ENCODE data around the gene BCOR. TPM values are rescaled to one million over a fixed set of nuclear protein-coding genes. Genes with fewer than 3 reads are reported as not detected.

Gene BCOR
- total RNA-seq, 1 donor from 2014 or later, result 19.8 TPM

- Histone ChIP-seq H3K9me3 (ENCODE audit: control insufficient read depth in 3 of 3, low read length in 3 of 3) (no peaks in the 10 kb centered on the region), H3K27me3 (ENCODE audit: control insufficient read depth in 3 of 3, insufficient read depth in 3 of 3, low read length in 3 of 3) (peaks cover 0 to 18% (median 0%) of the 10 kb centered on the region in 3 donors), H3K4me3 (ENCODE audit: low read length in 3 of 3) (peak overlapping the region in 2 of 3 donors; percentile 62 to 67), H3K9ac (ENCODE audit: low read depth in 1 of 3, low read length in 3 of 3) (peak overlapping the region in 2 of 3 donors; percentile 70 to 86), H3K4me1 (ENCODE audit: control insufficient read depth in 3 of 3, insufficient read depth in 3 of 3, low read length in 3 of 3) (peaks cover 5 to 10% (median 6%) of the 10 kb centered on the region in 3 donors), H3K36me3 (ENCODE audit: control insufficient read depth in 3 of 3, insufficient read depth in 3 of 3, low read length in 3 of 3) (no peaks in the 10 kb centered on the region), H3K27ac (ENCODE audit: low read depth, low read length) (peak overlapping the region; percentile 75)
These were observed 1.5 kb upstream of the BCOR start for GRCh38 chrX:40099055-40099958.

- no peaks in the 10 kb centered on the region for H3K9me3 ChIP-seq (ENCODE audit: control insufficient read depth in 3 of 3, low read length in 3 of 3)
- peaks cover 0 to 21% (median 0%) of the 10 kb centered on the region in 3 donors for H3K27me3 ChIP-seq (ENCODE audit: control insufficient read depth in 3 of 3, insufficient read depth in 3 of 3, low read length in 3 of 3)
- H3K9ac ChIP-seq (ENCODE audit: low read depth in 1 of 3, low read length in 3 of 3), result peak overlapping the region; percentile 20 to 86 (median 70)
- peaks cover 5 to 18% (median 9%) of the 10 kb centered on the region in 3 donors for H3K4me1 ChIP-seq (ENCODE audit: control insufficient read depth in 3 of 3, insufficient read depth in 3 of 3, low read length in 3 of 3)
- no peaks in the 10 kb centered on the region for H3K36me3 ChIP-seq (ENCODE audit: control insufficient read depth in 3 of 3, insufficient read depth in 3 of 3, low read length in 3 of 3)
- H3K4me3 ChIP-seq (ENCODE audit: low read length in 3 of 3), result peak overlapping the region; percentile 51 to 67 (median 62)
- H3K27ac ChIP-seq (ENCODE audit: low read depth, low read length), result peak overlapping the region; percentile 75
These were observed 701 bp upstream of the BCOR start for GRCh38 chrX:40098264-40099054.

GRCh38 chrX:40097141-40097503 is 636 bp downstream of the BCOR start:
- H3K4me1 ChIP-seq (ENCODE audit: control insufficient read depth in 3 of 3, insufficient read depth in 3 of 3, low read length in 3 of 3), result peaks cover 5 to 26% (median 14%) of the 10 kb centered on the region in 3 donors
- H3K4me3 ChIP-seq (ENCODE audit: low read length in 3 of 3), result peak overlapping the region in 2 of 3 donors; percentile 63 to 71
- H3K27ac ChIP-seq (ENCODE audit: low read depth, low read length), result peak overlapping the region; percentile 72
- H3K9me3 ChIP-seq (ENCODE audit: control insufficient read depth in 3 of 3, low read length in 3 of 3), result no peaks in the 10 kb centered on the region
- no peaks in the 10 kb centered on the region for H3K36me3 ChIP-seq (ENCODE audit: control insufficient read depth in 3 of 3, insufficient read depth in 3 of 3, low read length in 3 of 3)
- H3K27me3 ChIP-seq (ENCODE audit: control insufficient read depth in 3 of 3, insufficient read depth in 3 of 3, low read length in 3 of 3), result peaks cover 0 to 22% (median 0%) of the 10 kb centered on the region in 3 donors
- peak overlapping the region in 1 of 3 donors; percentile 83 for H3K9ac ChIP-seq (ENCODE audit: low read depth in 1 of 3, low read length in 3 of 3)

- peak overlapping the region; percentile 57 to 83 (median 73) for H3K9ac ChIP-seq (ENCODE audit: low read depth in 1 of 3, low read length in 3 of 3)
- H3K9me3 ChIP-seq (ENCODE audit: control insufficient read depth in 3 of 3, low read length in 3 of 3), result no peaks in the 10 kb centered on the region
- no peaks in the 10 kb centered on the region for H3K36me3 ChIP-seq (ENCODE audit: control insufficient read depth in 3 of 3, insufficient read depth in 3 of 3, low read length in 3 of 3)
- H3K27ac ChIP-seq (ENCODE audit: low read depth, low read length), result peak overlapping the region; percentile 72
- H3K4me3 ChIP-seq (ENCODE audit: low read length in 3 of 3), result peak overlapping the region; percentile 60 to 74 (median 71)
- peaks cover 0 to 16% (median 0%) of the 10 kb centered on the region in 3 donors for H3K27me3 ChIP-seq (ENCODE audit: control insufficient read depth in 3 of 3, insufficient read depth in 3 of 3, low read length in 3 of 3)
- H3K4me1 ChIP-seq (ENCODE audit: control insufficient read depth in 3 of 3, insufficient read depth in 3 of 3, low read length in 3 of 3), result peaks cover 5 to 26% (median 14%) of the 10 kb centered on the region in 3 donors
These were observed 1.2 kb downstream of the BCOR start for GRCh38 chrX:40096395-40097091.

GRCh38 chrX:40095583-40096394 is 2.0 kb downstream of the BCOR start:
- H3K36me3 ChIP-seq (ENCODE audit: control insufficient read depth in 3 of 3, insufficient read depth in 3 of 3, low read length in 3 of 3), result no peaks in the 10 kb centered on the region
- H3K9ac ChIP-seq (ENCODE audit: low read depth in 1 of 3, low read length in 3 of 3), result peak overlapping the region; percentile 66 to 83 (median 73)
- H3K27me3 ChIP-seq (ENCODE audit: control insufficient read depth in 3 of 3, insufficient read depth in 3 of 3, low read length in 3 of 3), result peaks cover 0 to 10% (median 0%) of the 10 kb centered on the region in 3 donors
- H3K4me3 ChIP-seq (ENCODE audit: low read length in 3 of 3), result peak overlapping the region; percentile 71 to 74 (median 71)
- peaks cover 9 to 31% (median 20%) of the 10 kb centered on the region in 3 donors for H3K4me1 ChIP-seq (ENCODE audit: control insufficient read depth in 3 of 3, insufficient read depth in 3 of 3, low read length in 3 of 3)
- peak overlapping the region; percentile 72 for H3K27ac ChIP-seq (ENCODE audit: low read depth, low read length)
- H3K9me3 ChIP-seq (ENCODE audit: control insufficient read depth in 3 of 3, low read length in 3 of 3), result no peaks in the 10 kb centered on the region

- Histone ChIP-seq H3K27me3 (ENCODE audit: control insufficient read depth in 3 of 3, insufficient read depth in 3 of 3, low read length in 3 of 3) (peaks cover 0 to 10% (median 0%) of the 10 kb centered on the region in 3 donors), H3K4me1 (ENCODE audit: control insufficient read depth in 3 of 3, insufficient read depth in 3 of 3, low read length in 3 of 3) (peaks cover 10 to 33% (median 24%) of the 10 kb centered on the region in 3 donors)
These were observed 2.7 kb downstream of the BCOR start for GRCh38 chrX:40094900-40095582.

GRCh38 chrX:40094041-40094899 is 3.5 kb downstream of the BCOR start:
- Histone ChIP-seq H3K36me3 (ENCODE audit: control insufficient read depth in 3 of 3, insufficient read depth in 3 of 3, low read length in 3 of 3) (no peaks in the 10 kb centered on the region), H3K9me3 (ENCODE audit: control insufficient read depth in 3 of 3, low read length in 3 of 3) (no peaks in the 10 kb centered on the region), H3K27ac (ENCODE audit: low read depth, low read length) (peak overlapping the region; percentile 72), H3K4me3 (ENCODE audit: low read length in 3 of 3) (peak overlapping the region; percentile 71 to 74 (median 71)), H3K4me1 (ENCODE audit: control insufficient read depth in 3 of 3, insufficient read depth in 3 of 3, low read length in 3 of 3) (peaks cover 7 to 36% (median 24%) of the 10 kb centered on the region in 3 donors), H3K9ac (ENCODE audit: low read depth in 1 of 3, low read length in 3 of 3) (peak overlapping the region; percentile 72 to 83 (median 73)), H3K27me3 (ENCODE audit: control insufficient read depth in 3 of 3, insufficient read depth in 3 of 3, low read length in 3 of 3) (peaks cover 0 to 10% (median 0%) of the 10 kb centered on the region in 3 donors)

More at GRCh38 chrX:40094900-40095582, 2.7 kb downstream of the BCOR start:
- Histone ChIP-seq H3K4me3 (ENCODE audit: low read length in 3 of 3) (peak overlapping the region; percentile 71 to 74 (median 71)), H3K9me3 (ENCODE audit: control insufficient read depth in 3 of 3, low read length in 3 of 3) (no peaks in the 10 kb centered on the region), H3K36me3 (ENCODE audit: control insufficient read depth in 3 of 3, insufficient read depth in 3 of 3, low read length in 3 of 3) (no peaks in the 10 kb centered on the region), H3K27ac (ENCODE audit: low read depth, low read length) (peak overlapping the region; percentile 72), H3K9ac (ENCODE audit: low read depth in 1 of 3, low read length in 3 of 3) (peak overlapping the region; percentile 66 to 83 (median 73))

- peak overlapping the region; percentile 72 for H3K27ac ChIP-seq (ENCODE audit: low read depth, low read length)
- peak overlapping the region; percentile 38 to 74 (median 71) for H3K4me3 ChIP-seq (ENCODE audit: low read length in 3 of 3)
- H3K9me3 ChIP-seq (ENCODE audit: control insufficient read depth in 3 of 3, low read length in 3 of 3), result no peaks in the 10 kb centered on the region
- no peaks in the 10 kb centered on the region for H3K36me3 ChIP-seq (ENCODE audit: control insufficient read depth in 3 of 3, insufficient read depth in 3 of 3, low read length in 3 of 3)
- H3K9ac ChIP-seq (ENCODE audit: low read depth in 1 of 3, low read length in 3 of 3), result peak overlapping the region in 2 of 3 donors; percentile 73 to 83
- peaks cover 0 to 10% (median 0%) of the 10 kb centered on the region in 3 donors for H3K27me3 ChIP-seq (ENCODE audit: control insufficient read depth in 3 of 3, insufficient read depth in 3 of 3, low read length in 3 of 3)
- H3K4me1 ChIP-seq (ENCODE audit: control insufficient read depth in 3 of 3, insufficient read depth in 3 of 3, low read length in 3 of 3), result peaks cover 5 to 40% (median 30%) of the 10 kb centered on the region in 3 donors
These were observed 4.2 kb downstream of the BCOR start for GRCh38 chrX:40093586-40093985.
